ENCODE results near the gene PDLIM4.

The PDLIM4 gene

DNA sequence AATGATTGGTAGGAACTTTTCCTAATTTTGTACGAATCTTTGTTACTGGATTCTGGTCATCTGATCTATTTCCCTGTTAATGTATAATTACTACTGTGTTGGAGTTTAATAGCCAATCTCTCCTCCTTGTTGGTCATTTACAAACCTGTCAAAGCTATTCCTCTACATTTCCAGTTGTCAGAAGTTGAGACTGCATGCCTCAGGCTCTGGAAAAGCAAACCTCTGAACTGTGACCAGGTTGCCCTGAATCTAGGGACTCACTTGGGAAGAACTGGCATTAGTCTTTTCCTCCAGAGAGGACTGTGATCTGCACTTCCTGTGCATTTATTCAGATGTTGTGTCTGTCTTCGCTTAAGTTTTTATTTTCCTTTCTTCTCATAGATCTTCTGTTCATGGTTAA is 16.1 kb downstream of the PDLIM4 start:
- Histone ChIP-seq H3K4me3 (ENCODE audit: low read length) (no peak overlapping the region), H3K9ac (ENCODE audit: low read length) (no peak overlapping the region), H3K9me3 (ENCODE audit: control insufficient read depth, low read length) (no peaks in the 10 kb centered on the region), H3K27me3 (ENCODE audit: control insufficient read depth, insufficient read depth, low read length) (no peaks in the 10 kb centered on the region), H3K4me1 (ENCODE audit: control insufficient read depth, insufficient read depth, low read length) (peaks cover 19% of the 10 kb centered on the region), H3K36me3 (ENCODE audit: control insufficient read depth, insufficient read depth, low read length) (no peaks in the 10 kb centered on the region)

DNA sequence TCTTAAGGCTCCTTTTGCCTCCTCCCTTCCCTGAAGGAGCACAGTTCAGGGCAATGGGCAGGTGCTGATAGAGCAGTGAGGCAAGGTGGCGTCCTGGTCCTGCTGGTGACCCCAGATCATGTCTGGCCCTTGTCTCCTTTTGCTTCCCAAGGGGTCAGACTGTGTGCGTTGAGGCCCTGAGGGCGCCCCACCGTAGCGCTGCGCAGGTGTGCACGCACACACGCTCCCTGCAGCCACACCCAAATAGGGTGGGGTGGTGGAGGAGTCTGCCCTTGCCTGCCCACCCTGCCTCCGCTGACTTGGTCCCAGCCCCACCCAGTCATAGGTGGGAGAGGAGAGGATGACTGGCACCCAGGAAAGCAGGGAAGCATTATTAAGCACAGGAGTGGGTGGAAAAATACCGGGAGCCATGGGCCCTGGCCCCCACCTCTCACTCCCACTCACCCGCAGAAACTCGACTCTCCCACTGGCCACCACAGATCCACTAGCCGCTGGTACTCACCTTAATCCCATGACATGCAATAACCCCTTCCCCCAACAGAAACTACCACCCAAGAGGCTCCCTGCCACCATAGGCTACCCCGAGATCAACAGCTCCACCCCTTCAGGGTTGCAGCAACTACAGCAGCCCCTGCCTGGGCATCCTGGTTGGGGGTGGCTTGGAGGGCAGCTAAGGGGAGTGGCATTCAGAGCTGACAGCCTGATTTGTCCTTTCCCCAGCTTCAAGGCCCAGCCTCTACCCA is 16.7 kb downstream of the PDLIM4 start:
- Histone ChIP-seq H3K9ac (ENCODE audit: low read length) (no peak overlapping the region), H3K36me3 (ENCODE audit: control insufficient read depth, insufficient read depth, low read length) (no peaks in the 10 kb centered on the region), H3K4me1 (ENCODE audit: control insufficient read depth, insufficient read depth, low read length) (peaks cover 19% of the 10 kb centered on the region)

DNA sequence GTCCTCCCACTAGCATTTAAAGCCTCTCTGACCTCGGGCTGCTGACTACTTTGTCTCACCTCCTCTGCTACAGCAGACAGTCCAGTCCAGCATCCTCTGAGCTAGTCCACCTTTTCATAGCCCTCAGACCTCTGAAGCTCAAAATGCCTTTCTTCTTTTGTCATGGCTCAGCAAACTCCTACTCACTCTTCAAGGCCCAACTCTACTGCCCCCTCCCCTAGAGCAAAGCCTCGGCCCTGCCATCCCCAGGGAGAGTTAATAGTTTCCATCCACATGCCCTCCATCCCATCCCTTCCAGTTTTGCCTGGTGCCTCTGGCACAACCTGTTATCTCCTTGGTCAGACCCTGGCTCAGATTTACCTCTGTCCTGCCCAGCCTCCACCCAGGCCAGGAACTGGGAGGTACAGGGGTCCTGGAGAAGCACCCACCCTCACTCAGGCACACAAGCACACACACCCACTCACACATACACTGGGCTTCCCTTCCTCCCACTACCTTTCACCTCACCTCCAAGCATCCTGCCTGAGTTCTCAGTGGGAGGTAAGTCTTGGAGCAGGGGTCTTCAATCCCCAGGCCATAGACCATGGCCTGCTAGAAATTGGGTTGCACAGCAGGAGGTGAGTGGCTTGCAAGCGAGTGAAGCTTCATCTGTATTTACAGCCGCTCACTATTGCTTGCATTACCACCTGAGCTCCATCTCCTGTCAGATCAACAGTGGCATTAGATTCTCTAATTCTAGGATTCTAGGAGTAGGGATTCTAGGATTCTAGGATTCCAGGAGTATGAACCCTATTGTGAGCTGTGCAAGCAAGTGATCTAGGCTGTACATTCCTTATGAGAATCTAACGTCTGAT is 18.1 kb downstream of the PDLIM4 start:
- H3K4me3 ChIP-seq (ENCODE audit: low read length), result no peak overlapping the region
- no peaks in the 10 kb centered on the region for H3K36me3 ChIP-seq (ENCODE audit: control insufficient read depth, insufficient read depth, low read length)
- H3K27me3 ChIP-seq (ENCODE audit: control insufficient read depth, insufficient read depth, low read length), result no peaks in the 10 kb centered on the region
- H3K9ac ChIP-seq (ENCODE audit: low read length), result no peak overlapping the region
- peaks cover 19% of the 10 kb centered on the region for H3K4me1 ChIP-seq (ENCODE audit: control insufficient read depth, insufficient read depth, low read length)
- H3K9me3 ChIP-seq (ENCODE audit: control insufficient read depth, low read length), result no peaks in the 10 kb centered on the region

More for the DNA sequence above, 16.7 kb downstream of the PDLIM4 start:
- Histone ChIP-seq H3K9me3 (ENCODE audit: control insufficient read depth, low read length) (no peaks in the 10 kb centered on the region), H3K4me3 (ENCODE audit: low read length) (no peak overlapping the region), H3K27me3 (ENCODE audit: control insufficient read depth, insufficient read depth, low read length) (no peaks in the 10 kb centered on the region)

DNA sequence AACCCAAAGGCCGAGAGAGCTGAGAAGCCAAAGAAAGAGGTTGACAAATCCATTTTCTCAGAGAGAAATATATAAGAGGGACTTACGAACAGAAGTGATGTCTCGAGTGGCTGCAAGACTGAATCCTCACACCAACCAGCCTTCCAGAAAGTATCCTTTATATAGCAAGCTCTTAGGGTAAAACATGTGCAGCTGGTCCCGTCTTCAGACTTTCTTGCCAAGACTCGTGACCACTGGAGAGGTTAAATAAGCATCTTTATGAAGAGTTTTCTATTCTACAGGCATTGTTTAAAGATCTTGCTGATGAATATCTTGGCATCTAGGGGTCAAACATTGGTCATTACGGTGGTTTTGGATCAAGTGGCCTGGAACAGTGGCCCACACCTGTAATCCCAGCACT is 19.8 kb downstream of the PDLIM4 start:
- Histone ChIP-seq H3K36me3 (ENCODE audit: control insufficient read depth, insufficient read depth, low read length) (no peaks in the 10 kb centered on the region), H3K9ac (ENCODE audit: low read length) (no peak overlapping the region), H3K4me3 (ENCODE audit: low read length) (no peak overlapping the region), H3K4me1 (ENCODE audit: control insufficient read depth, insufficient read depth, low read length) (peaks cover 19% of the 10 kb centered on the region), H3K9me3 (ENCODE audit: control insufficient read depth, low read length) (no peaks in the 10 kb centered on the region), H3K27me3 (ENCODE audit: control insufficient read depth, insufficient read depth, low read length) (no peaks in the 10 kb centered on the region)

DNA sequence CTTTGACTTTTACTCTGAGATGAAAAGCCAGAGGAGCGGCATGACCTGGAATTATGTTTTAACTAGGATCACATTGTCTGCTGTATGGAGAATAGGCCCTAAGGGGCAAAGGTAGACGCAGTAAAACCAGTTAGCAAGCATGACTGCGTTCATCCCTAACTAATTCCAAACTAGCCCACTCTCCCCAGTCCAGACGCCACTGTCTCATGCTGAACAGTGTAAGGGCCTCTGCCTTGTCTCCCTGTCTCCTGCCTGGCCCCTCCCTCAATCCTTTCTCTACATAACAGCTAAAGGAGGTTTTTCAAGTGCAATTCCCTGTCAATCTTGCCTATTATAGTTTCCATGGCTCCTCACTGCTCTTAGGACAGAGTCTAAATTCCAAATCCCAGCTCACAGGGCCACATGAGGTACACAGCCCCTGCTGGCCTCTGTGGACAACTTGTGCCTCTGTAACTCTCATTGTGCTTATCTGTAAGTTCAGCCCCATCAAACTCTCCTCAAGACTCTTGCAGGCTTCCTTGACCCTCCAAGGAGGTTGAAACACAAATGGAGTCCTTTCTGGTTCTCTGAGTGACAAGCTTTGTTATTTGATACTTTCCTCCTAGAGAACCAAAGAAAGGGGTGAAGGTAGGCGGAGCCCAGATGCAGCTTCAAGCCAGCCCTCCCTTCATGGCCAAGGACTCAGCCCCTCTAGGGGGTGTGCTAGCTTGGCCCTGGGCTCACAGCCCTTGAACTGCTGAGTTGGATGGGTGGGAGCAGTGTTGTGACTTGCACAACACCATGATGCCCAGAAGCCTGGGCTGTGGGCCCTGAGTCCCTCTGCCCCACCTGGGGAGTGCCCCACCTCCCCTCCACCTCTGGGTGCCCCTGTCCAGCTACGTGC is 20.7 kb downstream of the PDLIM4 start:
- Histone ChIP-seq H3K4me1 (ENCODE audit: control insufficient read depth, insufficient read depth, low read length) (peaks cover 11% of the 10 kb centered on the region), H3K36me3 (ENCODE audit: control insufficient read depth, insufficient read depth, low read length) (no peaks in the 10 kb centered on the region), H3K27me3 (ENCODE audit: control insufficient read depth, insufficient read depth, low read length) (no peaks in the 10 kb centered on the region), H3K9ac (ENCODE audit: low read length) (no peak overlapping the region), H3K4me3 (ENCODE audit: low read length) (no peak overlapping the region), H3K9me3 (ENCODE audit: control insufficient read depth, low read length) (no peaks in the 10 kb centered on the region)

DNA sequence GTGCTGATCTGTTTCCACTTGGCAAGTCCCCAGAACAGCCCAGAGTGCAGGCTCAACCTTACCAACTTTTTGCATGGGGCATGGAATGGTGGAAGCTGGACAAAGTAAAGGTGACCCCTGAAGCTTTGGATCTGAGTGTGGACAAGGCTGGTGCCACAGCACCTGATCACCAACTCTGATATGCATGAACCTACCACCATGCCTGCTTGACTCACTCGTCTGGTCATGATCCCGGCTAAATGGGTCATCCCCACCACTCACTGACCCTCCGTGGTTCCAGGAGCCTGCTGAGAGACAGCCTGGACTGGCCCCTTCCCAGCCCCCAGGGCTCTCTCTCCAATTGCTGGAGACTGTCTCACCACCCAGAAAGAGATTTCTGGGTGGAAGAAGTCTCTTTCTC is 22.3 kb downstream of the PDLIM4 start:
- no peaks in the 10 kb centered on the region for H3K4me1 ChIP-seq (ENCODE audit: control insufficient read depth, insufficient read depth, low read length)
- H3K36me3 ChIP-seq (ENCODE audit: control insufficient read depth, insufficient read depth, low read length), result no peaks in the 10 kb centered on the region
- no peaks in the 10 kb centered on the region for H3K9me3 ChIP-seq (ENCODE audit: control insufficient read depth, low read length)
- no peak overlapping the region for H3K9ac ChIP-seq (ENCODE audit: low read length)
- H3K4me3 ChIP-seq (ENCODE audit: low read length), result no peak overlapping the region
- no peaks in the 10 kb centered on the region for H3K27me3 ChIP-seq (ENCODE audit: control insufficient read depth, insufficient read depth, low read length)

DNA sequence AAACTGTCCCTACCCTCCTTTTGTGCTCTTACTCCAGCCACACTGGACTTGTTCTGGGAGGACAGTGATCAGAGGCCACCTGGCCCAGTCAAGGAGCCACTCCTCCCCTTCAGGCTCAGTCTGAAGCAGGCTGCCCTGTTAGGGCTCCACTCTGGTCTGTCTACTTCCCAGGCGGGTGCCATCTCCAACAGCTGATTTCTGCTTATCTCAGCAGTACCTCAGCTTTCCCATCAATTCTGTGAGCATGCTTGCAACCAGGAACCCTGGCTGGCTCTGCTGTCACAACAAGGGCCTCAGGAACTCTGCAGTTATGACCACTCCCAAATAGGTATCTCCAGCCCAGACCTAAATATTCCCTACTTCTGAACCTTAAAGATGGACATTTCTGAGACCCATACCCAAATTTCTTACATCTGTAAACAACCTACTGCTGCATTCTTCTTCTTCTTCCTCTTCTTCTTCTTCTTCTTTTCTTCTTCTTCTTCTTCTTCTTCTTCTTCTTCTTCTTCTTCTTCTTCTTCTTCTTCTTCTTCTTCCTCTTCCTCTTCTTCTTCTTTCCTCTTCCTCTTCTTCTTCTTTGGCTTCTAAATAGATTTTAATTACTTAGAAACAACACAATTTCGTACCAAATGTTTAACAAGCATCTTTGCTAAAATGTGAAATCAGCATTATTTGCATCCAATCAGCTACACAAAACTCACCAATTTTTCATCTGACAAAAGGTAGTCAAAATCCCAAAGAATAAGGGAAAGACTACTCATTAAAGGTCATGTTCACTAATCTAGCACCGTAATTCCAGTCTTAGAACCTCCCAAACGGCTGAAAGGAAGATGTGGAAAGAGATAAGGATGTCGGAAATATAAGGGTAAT is 23.1 kb downstream of the PDLIM4 start:
- Histone ChIP-seq H3K4me1 (ENCODE audit: control insufficient read depth, insufficient read depth, low read length) (no peaks in the 10 kb centered on the region), H3K4me3 (ENCODE audit: low read length) (no peak overlapping the region), H3K27me3 (ENCODE audit: control insufficient read depth, insufficient read depth, low read length) (no peaks in the 10 kb centered on the region), H3K36me3 (ENCODE audit: control insufficient read depth, insufficient read depth, low read length) (no peaks in the 10 kb centered on the region), H3K9me3 (ENCODE audit: control insufficient read depth, low read length) (no peaks in the 10 kb centered on the region), H3K9ac (ENCODE audit: low read length) (no peak overlapping the region)

DNA sequence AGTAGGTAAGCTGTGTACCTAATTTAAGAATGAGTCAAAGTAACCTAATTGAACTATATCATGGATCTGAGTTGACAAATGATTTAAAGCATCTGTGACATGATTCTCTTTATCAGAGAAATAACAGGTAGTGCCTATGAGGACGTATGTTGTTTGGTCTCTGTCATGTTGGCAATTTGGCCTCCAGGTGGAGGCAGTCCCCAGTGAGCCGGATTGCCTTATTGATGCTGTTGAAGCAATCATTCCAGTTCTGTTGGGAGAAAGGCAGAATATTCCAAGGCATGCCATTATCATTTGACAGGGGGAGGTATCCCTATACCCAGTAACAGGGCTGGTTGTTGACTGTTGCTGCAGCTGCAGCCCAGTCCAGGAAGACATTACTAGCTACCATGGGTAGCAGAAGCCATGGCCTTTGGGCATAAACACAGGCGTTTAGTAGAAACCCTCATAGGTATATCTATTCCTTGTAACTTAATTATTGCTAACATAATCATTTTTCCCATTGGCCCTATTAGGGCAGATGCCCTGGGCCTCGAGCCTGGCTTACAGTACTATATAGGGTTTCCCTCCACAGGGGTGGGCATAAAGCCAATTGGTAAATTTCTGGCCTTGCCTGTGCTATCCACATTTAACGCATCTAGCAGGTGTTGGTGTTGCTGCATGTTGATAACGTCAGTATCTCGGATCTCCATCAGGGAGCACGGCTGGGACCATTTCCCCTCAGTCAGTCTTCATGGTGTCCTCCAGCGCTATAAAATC is 24.5 kb downstream of the PDLIM4 start:
- no peaks in the 10 kb centered on the region for H3K9me3 ChIP-seq (ENCODE audit: control insufficient read depth, low read length)
- H3K36me3 ChIP-seq (ENCODE audit: control insufficient read depth, insufficient read depth, low read length), result no peaks in the 10 kb centered on the region
- H3K27me3 ChIP-seq (ENCODE audit: control insufficient read depth, insufficient read depth, low read length), result no peaks in the 10 kb centered on the region
- H3K9ac ChIP-seq (ENCODE audit: low read length), result no peak overlapping the region
- H3K4me1 ChIP-seq (ENCODE audit: control insufficient read depth, insufficient read depth, low read length), result no peaks in the 10 kb centered on the region
- no peak overlapping the region for H3K4me3 ChIP-seq (ENCODE audit: low read length)

DNA sequence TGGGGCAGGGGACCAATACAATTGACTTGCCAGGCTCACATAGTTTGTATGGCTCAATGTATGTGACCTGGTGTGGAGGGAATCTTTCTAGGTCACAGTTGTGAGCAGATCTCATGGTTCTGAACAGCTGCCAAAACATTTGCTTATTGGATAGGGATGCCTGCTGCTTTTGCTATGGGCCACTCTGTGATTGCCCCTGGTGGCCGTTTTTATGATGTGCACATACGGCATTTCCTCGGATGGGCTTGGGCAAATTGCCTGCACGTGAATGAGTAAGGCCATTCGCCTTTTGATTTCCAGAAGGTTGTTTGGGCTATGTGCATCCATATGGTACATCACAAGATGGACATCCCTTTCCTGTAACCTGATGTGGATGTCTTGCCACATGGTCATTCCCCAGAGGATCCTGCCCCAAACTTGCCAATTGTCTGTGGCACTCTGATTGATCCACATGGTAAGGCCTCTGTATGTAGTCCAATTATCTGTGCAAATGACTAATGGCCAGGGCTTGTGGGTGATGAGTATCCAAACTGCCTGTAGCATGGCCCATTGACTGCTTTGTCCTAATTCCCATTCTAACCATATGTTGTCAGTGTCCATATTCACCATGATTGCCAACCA is 26.0 kb downstream of the PDLIM4 start:
- H3K4me3 ChIP-seq (ENCODE audit: low read length), result no peak overlapping the region
- H3K36me3 ChIP-seq (ENCODE audit: control insufficient read depth, insufficient read depth, low read length), result no peaks in the 10 kb centered on the region
- H3K27me3 ChIP-seq (ENCODE audit: control insufficient read depth, insufficient read depth, low read length), result no peaks in the 10 kb centered on the region
- H3K4me1 ChIP-seq (ENCODE audit: control insufficient read depth, insufficient read depth, low read length), result peaks cover 5% of the 10 kb centered on the region
- H3K9me3 ChIP-seq (ENCODE audit: control insufficient read depth, low read length), result no peaks in the 10 kb centered on the region
- H3K9ac ChIP-seq (ENCODE audit: low read length), result no peak overlapping the region

DNA sequence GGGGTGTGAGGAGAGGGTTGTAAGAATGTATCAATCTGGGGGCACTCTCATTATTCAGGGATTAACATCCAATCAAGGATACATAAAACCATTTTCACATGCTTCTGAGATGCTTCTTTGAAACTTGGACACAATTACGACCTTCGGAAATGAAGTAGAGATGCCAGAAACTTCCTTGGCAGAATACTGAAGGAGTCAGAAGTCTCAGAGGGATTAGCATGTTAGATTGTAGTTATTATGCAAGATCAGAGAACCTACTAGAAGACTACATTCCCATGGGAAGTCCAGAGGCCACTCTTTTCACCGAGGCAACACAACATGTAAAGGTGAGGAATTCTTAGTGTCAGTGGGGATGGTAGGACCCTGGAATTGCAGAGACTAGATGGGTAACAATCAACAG is 31.6 kb downstream of the PDLIM4 start:
- Histone ChIP-seq H3K27me3 (ENCODE audit: control insufficient read depth, insufficient read depth, low read length) (peaks cover 5% of the 10 kb centered on the region), H3K4me3 (ENCODE audit: low read length) (no peak overlapping the region), H3K36me3 (ENCODE audit: control insufficient read depth, insufficient read depth, low read length) (no peaks in the 10 kb centered on the region), H3K4me1 (ENCODE audit: control insufficient read depth, insufficient read depth, low read length) (peaks cover 15% of the 10 kb centered on the region), H3K9ac (ENCODE audit: low read length) (no peak overlapping the region), H3K9me3 (ENCODE audit: control insufficient read depth, low read length) (no peaks in the 10 kb centered on the region)

All from mucosa of stomach (tissue), 1 donor.